Keratinocyte (primary cell): ENCODE measurements around the gene JAK1. TPM values are rescaled to one million over a fixed set of nuclear protein-coding genes. Genes with fewer than 3 reads are reported as not detected.

Source experiments
- DNase-seq: peaks from one replicate; pipeline ENCODE4 v3.0.0-alpha.2; 2011; ENCODE audit warnings: low read depth, missing footprints, low spot score
- FAIRE-seq: peaks from 2 replicates; lab custom pipeline; 2011; peaks lifted over from hg19 to GRCh38; lab: Jason Lieb, UNC
- H2AFZ ChIP-seq: 2 replicates; pipeline ENCODE4 v1.6.0; 2012; ENCODE audit warnings: low read length, control low read depth, inconsistent platforms; ENCODE audit not compliant: control insufficient read depth
- H3K27ac ChIP-seq: 2 replicates; pipeline ENCODE4 v1.5.1; 2011; ENCODE audit warnings: low read length; ENCODE audit not compliant: control insufficient read depth, insufficient read depth
- H3K27me3 ChIP-seq: 3 replicates; pipeline ENCODE4 v1.6.0; 2011; ENCODE audit warnings: low read length; ENCODE audit not compliant: control insufficient read depth, insufficient read depth; ENCODE audit errors: extremely low read depth
- H3K36me3 ChIP-seq, 2 experiments: 2 replicates in 1 of 2; 3 replicates in 1 of 2; pipeline ENCODE4 v1.5.1; 2011; ENCODE audit warnings: low read length in 2 of 2, mild to moderate bottlenecking in 1 of 2; ENCODE audit not compliant: control insufficient read depth in 2 of 2, insufficient read depth in 2 of 2; ENCODE audit errors: extremely low read depth in 1 of 2
- H3K4me1 ChIP-seq: 3 replicates; pipeline ENCODE4 v1.5.1; 2011; ENCODE audit warnings: low read length; ENCODE audit not compliant: control insufficient read depth, insufficient read depth; ENCODE audit errors: extremely low read depth
- H3K4me2 ChIP-seq: 3 replicates; pipeline ENCODE4 v1.6.0; 2011; ENCODE audit warnings: low read depth, low read length; ENCODE audit not compliant: control insufficient read depth, insufficient read depth; ENCODE audit errors: extremely low read depth
- H3K4me3 ChIP-seq, 3 experiments: fragments of 200-600 bp in 1 of 3; sonication (generic) in 1 of 3; 2 replicates in 2 of 3; 3 replicates in 1 of 3; pipeline ENCODE4 v1.5.1; 2011 to 2016; ENCODE audit warnings: low read length in 3 of 3, mild to moderate bottlenecking in 3 of 3, control low read depth in 2 of 3, inconsistent platforms in 1 of 3, low read depth in 1 of 3, mixed read lengths in 1 of 3, mixed run types in 1 of 3, moderate library complexity in 1 of 3; ENCODE audit not compliant: control insufficient read depth in 2 of 3, insufficient read depth in 2 of 3; ENCODE audit errors: extremely low read depth in 1 of 3
- H3K79me2 ChIP-seq: 2 replicates; pipeline ENCODE4 v1.6.0; 2012; ENCODE audit warnings: low read length; ENCODE audit not compliant: control insufficient read depth, insufficient read depth
- H3K9ac ChIP-seq: 3 replicates; pipeline ENCODE4 v1.6.0; 2011; ENCODE audit warnings: low read length; ENCODE audit not compliant: control insufficient read depth, insufficient read depth; ENCODE audit errors: extremely low read depth
- H3K9me1 ChIP-seq: 3 replicates; pipeline ENCODE4 v1.6.0; 2011; ENCODE audit warnings: low read length; ENCODE audit not compliant: control insufficient read depth, insufficient read depth; ENCODE audit errors: extremely low read depth
- H3K9me3 ChIP-seq: 2 replicates; pipeline ENCODE4 v1.5.1; 2012; ENCODE audit warnings: low read depth, low read length; ENCODE audit not compliant: control insufficient read depth
- H4K20me1 ChIP-seq: 3 replicates; pipeline ENCODE4 v1.6.0; 2011; ENCODE audit warnings: low read length; ENCODE audit not compliant: control insufficient read depth, insufficient read depth; ENCODE audit errors: extremely low read depth
- EZH2 ChIP-seq: IDR thresholded peaks from one replicate; pipeline ENCODE4 v1.6.1; 2012; ENCODE audit warnings: inconsistent platforms, mild to moderate bottlenecking, low read length, moderate library complexity
- dilution Hi-C: fragments of 300-500 bp; cut with MboI; formaldehyde crosslinking; loops from one replicate; pipeline ENCODE4 v1.7.0; 2020; ENCODE audit warnings: low sequenced_read_pairs; ENCODE audit not compliant: extremely low pct_ligation_motif_present
- polyA plus RNA-seq, 5 experiments: library from polyadenylated mRNA; depleted of rRNA in 3 of 5; stranded (reverse) in 3 of 5; stranded (forward) in 1 of 5; unstranded in 1 of 5; fragments of >200 nt; gene quantifications; 1 replicate in 1 of 5; 2 replicates in 3 of 5; 3 replicates in 1 of 5; pipeline versions ENCODE4 v1.2.1 to v1.2.3, GENCODE V29; 2011 to 2012; ENCODE audit warnings: missing spikeins in 2 of 5, low read depth in 1 of 5, low replicate concordance in 1 of 5
- TF ChIP-seq, protein P1 (sequence below), 3 experiments: IDR thresholded peaks in 1 of 3; conservative IDR thresholded peaks in 1 of 3; optimal IDR thresholded peaks in 1 of 3; 2 replicates in 2 of 3; 3 replicates in 1 of 3; pipeline versions ENCODE3 to v1.5.1; 2011; ENCODE audit warnings: low read length in 3 of 3, mild to moderate bottlenecking in 3 of 3, moderate library complexity in 2 of 3, control low read depth in 1 of 3, inconsistent platforms in 1 of 3; ENCODE audit not compliant: insufficient read depth in 2 of 3; ENCODE audit errors: extremely low read depth in 1 of 3

The JAK1 gene
- polyA plus RNA-seq, 1 donor (not counting 4 experiments of a cell fraction or from before 2014, with no cell fraction given): 50.9 TPM

DNA sequence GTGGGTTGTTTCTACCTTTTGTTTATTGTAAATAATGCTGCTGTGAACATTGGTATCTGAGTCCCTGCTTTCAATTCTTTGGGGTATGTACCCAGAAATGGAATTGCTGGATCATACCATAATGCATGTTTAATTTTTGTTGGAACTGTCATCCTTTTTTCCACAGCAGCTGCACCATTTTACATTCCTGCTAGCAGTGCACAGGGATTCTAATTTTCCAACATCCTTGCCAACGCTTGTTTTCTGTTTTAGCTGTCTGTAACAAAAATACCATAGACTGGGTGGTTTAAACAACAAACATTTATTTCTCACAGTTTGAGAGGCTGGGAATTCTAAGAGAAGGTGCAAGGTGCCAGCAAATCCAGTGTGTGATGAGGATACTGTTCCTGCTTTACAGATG, 156.3 kb downstream of the JAK1 start:
- no peaks in the 10 kb centered on the region for H3K36me3 ChIP-seq
- H3K4me3 ChIP-seq: no peak overlapping the region
- dilution Hi-C loops: no loop called here
- H3K9me3 ChIP-seq: no peaks in the 10 kb centered on the region
- TF ChIP-seq, protein P1, sequence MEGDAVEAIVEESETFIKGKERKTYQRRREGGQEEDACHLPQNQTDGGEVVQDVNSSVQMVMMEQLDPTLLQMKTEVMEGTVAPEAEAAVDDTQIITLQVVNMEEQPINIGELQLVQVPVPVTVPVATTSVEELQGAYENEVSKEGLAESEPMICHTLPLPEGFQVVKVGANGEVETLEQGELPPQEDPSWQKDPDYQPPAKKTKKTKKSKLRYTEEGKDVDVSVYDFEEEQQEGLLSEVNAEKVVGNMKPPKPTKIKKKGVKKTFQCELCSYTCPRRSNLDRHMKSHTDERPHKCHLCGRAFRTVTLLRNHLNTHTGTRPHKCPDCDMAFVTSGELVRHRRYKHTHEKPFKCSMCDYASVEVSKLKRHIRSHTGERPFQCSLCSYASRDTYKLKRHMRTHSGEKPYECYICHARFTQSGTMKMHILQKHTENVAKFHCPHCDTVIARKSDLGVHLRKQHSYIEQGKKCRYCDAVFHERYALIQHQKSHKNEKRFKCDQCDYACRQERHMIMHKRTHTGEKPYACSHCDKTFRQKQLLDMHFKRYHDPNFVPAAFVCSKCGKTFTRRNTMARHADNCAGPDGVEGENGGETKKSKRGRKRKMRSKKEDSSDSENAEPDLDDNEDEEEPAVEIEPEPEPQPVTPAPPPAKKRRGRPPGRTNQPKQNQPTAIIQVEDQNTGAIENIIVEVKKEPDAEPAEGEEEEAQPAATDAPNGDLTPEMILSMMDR (optimal IDR thresholded peaks at IDR 0.05 in 1 of 3, IDR thresholded peaks at IDR 0.05 in 1 of 3, conservative IDR thresholded peaks at IDR 0.05 in 1 of 3; ENCODE audit: extremely low read depth in 1 of 3, insufficient read depth in 2 of 3, low read length in 3 of 3): no peak
- no peak for TF ChIP-seq EZH2
- H3K4me1 ChIP-seq: no peaks in the 10 kb centered on the region
- H3K9me1 ChIP-seq: no peaks in the 10 kb centered on the region
- no peaks in the 10 kb centered on the region for H4K20me1 ChIP-seq
- H3K4me2 ChIP-seq: no peak overlapping the region
- no peak overlapping the region for H3K27ac ChIP-seq
- no peak overlapping the region for H2AFZ ChIP-seq
- DNase-seq (no peak), FAIRE-seq (no peak)
- H3K27me3 ChIP-seq: no peaks in the 10 kb centered on the region
- H3K79me2 ChIP-seq: no peaks in the 10 kb centered on the region
- H3K9ac ChIP-seq: no peak overlapping the region

DNA sequence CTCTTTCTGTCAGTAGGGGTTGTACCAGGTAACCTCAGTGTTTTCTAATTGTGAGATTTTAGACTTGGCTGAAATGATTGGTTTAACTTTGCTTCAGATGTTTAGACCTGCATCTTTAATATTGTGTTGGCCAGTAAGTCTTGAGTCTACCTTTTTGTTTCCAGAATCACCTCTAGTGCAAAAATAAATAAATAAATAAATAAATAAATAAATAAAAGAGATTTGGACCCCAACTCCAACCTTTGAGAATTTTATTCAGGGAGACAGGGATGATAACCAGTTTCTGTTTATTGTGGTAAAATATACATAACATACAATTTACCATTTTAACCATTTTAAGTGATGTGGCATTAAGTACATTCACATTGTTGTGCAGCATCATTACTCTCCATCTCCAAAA, 157.0 kb downstream of the JAK1 start:
- H3K4me1 ChIP-seq: no peaks in the 10 kb centered on the region
- no peak overlapping the region for H3K27ac ChIP-seq
- no peaks in the 10 kb centered on the region for H3K9me3 ChIP-seq
- H3K36me3 ChIP-seq: no peaks in the 10 kb centered on the region
- no peak overlapping the region for H2AFZ ChIP-seq
- no peaks in the 10 kb centered on the region for H4K20me1 ChIP-seq
- dilution Hi-C loops: no loop called here
- no peak overlapping the region for H3K4me2 ChIP-seq
- H3K27me3 ChIP-seq: no peaks in the 10 kb centered on the region
- H3K79me2 ChIP-seq: no peaks in the 10 kb centered on the region
- TF ChIP-seq EZH2: no peak
- TF ChIP-seq, protein P1 (optimal IDR thresholded peaks at IDR 0.05 in 1 of 3, IDR thresholded peaks at IDR 0.05 in 1 of 3, conservative IDR thresholded peaks at IDR 0.05 in 1 of 3; ENCODE audit: extremely low read depth in 1 of 3, insufficient read depth in 2 of 3, low read length in 3 of 3): no peak
- FAIRE-seq (no peak), DNase-seq (no peak)
- H3K9ac ChIP-seq: no peak overlapping the region
- no peaks in the 10 kb centered on the region for H3K9me1 ChIP-seq
- no peak overlapping the region for H3K4me3 ChIP-seq
